Kidney (tissue), 14 donors: ENCODE data around the gene ZFP36L2. TPM values are rescaled to one million over a fixed set of nuclear protein-coding genes. Genes with fewer than 3 reads are reported as not detected.

Source experiments
- DNase-seq, 5 donors: peaks; one replicate each; pipeline ENCODE4 v3.0.0-alpha.2; 2013 to 2020
- FAIRE-seq: peaks from 2 replicates; lab custom pipeline; 2012; peaks lifted over from hg19 to GRCh38; lab: Jason Lieb, UNC
- H3K27ac ChIP-seq, 2 donors: one replicate each; pipeline ENCODE4 v1.7.0; 2013; ENCODE audit warnings: low read depth in 2 of 2, low read length in 2 of 2, inconsistent platforms in 1 of 2
- H3K27me3 ChIP-seq: one replicate; pipeline ENCODE4 v1.7.1; 2013; ENCODE audit warnings: low read length, inconsistent platforms; ENCODE audit not compliant: control insufficient read depth, insufficient read depth
- H3K36me3 ChIP-seq, 3 donors: one replicate each; pipeline versions ENCODE4 v1.7.0 to v1.7.1; 2013; ENCODE audit warnings: low read length in 3 of 3, control low read depth in 1 of 3, inconsistent platforms in 1 of 3; ENCODE audit not compliant: insufficient read depth in 3 of 3, control insufficient read depth in 2 of 3
- H3K4me1 ChIP-seq, 3 donors: one replicate each; pipeline versions ENCODE4 v1.7.0 to v1.7.1; 2013; ENCODE audit warnings: low read length in 3 of 3, inconsistent platforms in 1 of 3, low read depth in 1 of 3; ENCODE audit not compliant: control insufficient read depth in 2 of 3, insufficient read depth in 2 of 3
- H3K4me3 ChIP-seq, 3 donors: one replicate each; pipeline versions ENCODE4 v1.7.0 to v1.8.1; 2013; ENCODE audit warnings: low read length in 3 of 3, control low read depth in 1 of 3, inconsistent platforms in 1 of 3
- H3K9ac ChIP-seq, 3 donors: one replicate each; pipeline versions ENCODE4 v1.7.0 to v1.7.1; 2013; ENCODE audit warnings: low read length in 3 of 3, control low read depth in 1 of 3, inconsistent platforms in 1 of 3
- H3K9me3 ChIP-seq, 3 donors: one replicate each; pipeline versions ENCODE4 v1.7.0 to v1.7.1; 2013; ENCODE audit warnings: low read length in 3 of 3, control low read depth in 1 of 3, inconsistent platforms in 1 of 3; ENCODE audit not compliant: control insufficient read depth in 2 of 3, insufficient read depth in 1 of 3
- intact Hi-C: fragments of 100-400 bp; cut with DNase I; formaldehyde crosslinking; loops from one replicate; pipeline ENCODE4 v1.11.1; 2022
- polyA plus RNA-seq: library from polyadenylated mRNA; stranded (reverse); fragments of 350-450 nt; fragmentation: Illumina TruSeq; extraction: RNeasy Lipid Tissue Mini Kit (QIAGEN cat#74804); gene quantifications from one replicate; pipeline ENCODE4 v1.2.3, GENCODE V29; 2014; ENCODE audit warnings: low read depth, low replicate concordance; ENCODE audit not compliant: insufficient read depth
- total RNA-seq: library from RNA; stranded (reverse); fragmentation: NEBNext Ultra II Directional; extraction: Animal tissue kit (Norgen Biotek cat#: 25700); gene quantifications from one replicate; pipeline ENCODE4 v1.2.1, GENCODE V29; 2021
- TF ChIP-seq, protein P1 (sequence below): IDR thresholded peaks from 3 replicates; pipeline ENCODE4 v1.5.1; 2012; ENCODE audit warnings: mild to moderate bottlenecking, moderate library complexity, borderline replicate concordance; ENCODE audit not compliant: insufficient read depth; ENCODE audit errors: extremely low read depth
- donor health status: control.
- donor health status: control.
- donor health status: control.
- donor health status: control.
- donor health status: control.
- donor health status: DM: yes; HTN: yes; CAD: no.
- donor health status: Normal renal cell carcinoma (clear cell type).

Gene ZFP36L2
- total and polyA plus RNA-seq, 2 donors from 2014 or later, result 35.4 to 247 TPM

DNA sequence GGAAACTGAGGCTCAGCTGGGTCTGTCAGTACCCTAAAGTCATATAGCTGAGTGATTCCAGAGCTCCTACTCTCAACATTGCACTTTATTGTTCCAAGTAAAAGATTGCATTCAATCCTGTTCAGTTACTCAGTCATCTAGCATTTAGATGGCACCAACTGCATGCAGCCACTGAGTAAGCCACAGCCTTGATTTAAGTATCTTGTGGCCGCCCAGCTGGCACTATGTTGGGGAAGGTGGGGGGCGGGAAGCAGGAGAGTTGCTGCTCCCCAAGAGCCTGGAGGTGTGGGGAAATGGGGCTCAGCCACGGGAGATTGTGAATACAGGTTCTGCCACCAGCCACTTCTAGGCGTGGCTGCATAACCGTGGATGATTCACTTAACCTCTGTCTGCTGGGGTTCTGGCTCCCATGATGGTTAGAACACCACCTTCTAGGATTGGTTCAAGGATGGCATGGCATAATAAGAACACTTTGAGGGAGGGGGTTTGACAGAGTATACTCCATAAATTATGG lies 17.1 kb downstream of the ZFP36L2 start:
- no peak for DNase-seq
- FAIRE-seq, result no peak
- Histone ChIP-seq H3K9ac (no peak overlapping the region), H3K36me3 (no peaks in the 10 kb centered on the region), H3K27me3 (no peaks in the 10 kb centered on the region), H3K4me3 (no peak overlapping the region), H3K27ac (no peak overlapping the region), H3K4me1 (peaks cover 0 to 9% (median 0%) of the 10 kb centered on the region in 3 donors), H3K9me3 (no peaks in the 10 kb centered on the region)
- TF ChIP-seq, protein P1, sequence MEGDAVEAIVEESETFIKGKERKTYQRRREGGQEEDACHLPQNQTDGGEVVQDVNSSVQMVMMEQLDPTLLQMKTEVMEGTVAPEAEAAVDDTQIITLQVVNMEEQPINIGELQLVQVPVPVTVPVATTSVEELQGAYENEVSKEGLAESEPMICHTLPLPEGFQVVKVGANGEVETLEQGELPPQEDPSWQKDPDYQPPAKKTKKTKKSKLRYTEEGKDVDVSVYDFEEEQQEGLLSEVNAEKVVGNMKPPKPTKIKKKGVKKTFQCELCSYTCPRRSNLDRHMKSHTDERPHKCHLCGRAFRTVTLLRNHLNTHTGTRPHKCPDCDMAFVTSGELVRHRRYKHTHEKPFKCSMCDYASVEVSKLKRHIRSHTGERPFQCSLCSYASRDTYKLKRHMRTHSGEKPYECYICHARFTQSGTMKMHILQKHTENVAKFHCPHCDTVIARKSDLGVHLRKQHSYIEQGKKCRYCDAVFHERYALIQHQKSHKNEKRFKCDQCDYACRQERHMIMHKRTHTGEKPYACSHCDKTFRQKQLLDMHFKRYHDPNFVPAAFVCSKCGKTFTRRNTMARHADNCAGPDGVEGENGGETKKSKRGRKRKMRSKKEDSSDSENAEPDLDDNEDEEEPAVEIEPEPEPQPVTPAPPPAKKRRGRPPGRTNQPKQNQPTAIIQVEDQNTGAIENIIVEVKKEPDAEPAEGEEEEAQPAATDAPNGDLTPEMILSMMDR, result no peak
- intact Hi-C loops, result no loop called here

DNA sequence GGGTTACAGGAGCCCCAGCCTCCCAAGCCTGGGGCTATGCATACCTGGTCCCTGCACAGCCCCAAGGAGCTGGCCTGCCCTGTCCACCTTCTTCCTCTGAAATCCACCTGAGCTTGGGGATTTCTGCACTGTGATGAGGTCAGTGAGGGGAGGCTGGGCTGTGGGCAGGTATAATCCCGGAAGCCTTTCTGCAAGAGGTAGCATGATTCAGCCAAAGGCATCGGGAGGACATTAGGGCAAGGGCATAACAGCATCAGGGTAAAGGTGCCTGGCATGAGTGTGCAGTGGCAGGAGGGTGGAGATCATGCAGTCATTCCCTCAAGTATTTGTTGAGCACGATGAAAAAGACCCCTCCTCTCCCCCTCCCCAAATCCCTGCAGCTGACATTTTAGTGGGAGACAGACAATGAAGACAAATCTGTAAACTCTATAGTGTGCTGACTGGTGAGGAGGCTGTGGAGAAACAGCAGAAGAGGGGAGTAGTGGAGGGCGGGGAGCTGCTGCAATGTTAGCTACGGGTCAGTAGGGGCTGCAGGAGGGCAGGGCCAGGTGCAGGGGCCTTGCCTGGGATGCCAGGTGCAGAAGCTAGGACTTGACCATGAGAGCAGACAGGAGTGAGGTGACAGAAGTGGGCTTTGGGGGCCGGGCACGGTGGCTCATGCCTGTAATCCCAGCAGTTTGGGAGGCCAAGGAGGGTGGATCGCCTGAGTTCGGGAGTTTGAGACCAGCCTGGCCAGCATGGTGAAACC lies 18.7 kb downstream of the ZFP36L2 start:
- no peak for FAIRE-seq
- DNase-seq, result no peak
- no peak overlapping the region for H3K27ac ChIP-seq
- no peaks in the 10 kb centered on the region for H3K36me3 ChIP-seq
- H3K4me3 ChIP-seq, result no peak overlapping the region
- peaks cover 0 to 9% (median 0%) of the 10 kb centered on the region in 3 donors for H3K4me1 ChIP-seq
- no peak overlapping the region for H3K9ac ChIP-seq
- no peaks in the 10 kb centered on the region for H3K27me3 ChIP-seq
- H3K9me3 ChIP-seq, result no peaks in the 10 kb centered on the region
- TF ChIP-seq, protein P1, result no peak
- intact Hi-C loops, result no loop called here

DNA sequence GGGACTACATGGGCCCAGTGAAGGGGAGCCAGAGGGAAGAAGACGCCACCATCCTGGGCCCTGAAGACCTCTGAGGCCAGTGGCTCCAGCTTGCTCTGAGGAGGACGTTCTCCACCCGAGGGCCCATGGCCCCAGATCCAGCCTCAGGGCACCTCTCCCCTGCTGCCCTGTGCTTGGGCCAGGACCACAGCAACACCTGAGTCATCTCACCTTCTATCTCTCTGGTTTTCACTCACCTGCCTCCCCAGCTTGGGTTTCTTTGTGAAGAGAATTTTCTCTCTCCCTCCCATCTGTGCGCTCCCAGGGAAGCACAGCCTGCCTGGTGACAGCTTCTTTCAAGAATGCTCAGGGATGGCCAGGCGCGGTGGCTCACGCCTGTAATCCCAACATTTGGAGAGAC lies 19.8 kb downstream of the ZFP36L2 start:
- Histone ChIP-seq H3K36me3 (no peaks in the 10 kb centered on the region), H3K4me1 (peaks cover 0 to 9% (median 0%) of the 10 kb centered on the region in 3 donors), H3K9ac (no peak overlapping the region), H3K4me3 (no peak overlapping the region), H3K27ac (no peak overlapping the region), H3K9me3 (no peaks in the 10 kb centered on the region), H3K27me3 (no peaks in the 10 kb centered on the region)
- TF ChIP-seq, protein P1, result no peak
- DNase-seq (no peak), FAIRE-seq (no peak)
- intact Hi-C loops, result no loop called here
